Chondrocyte (in vitro differentiated cells): ENCODE measurements around the gene UNC5B. TPM values are rescaled to one million over a fixed set of nuclear protein-coding genes. Genes with fewer than 3 reads are reported as not detected.

Source experiments
- DNase-seq: peaks from one replicate; pipeline ENCODE4 v3.0.0; 2021; ENCODE audit warnings: mixed read lengths, low spot score
- H3K27ac Mint-ChIP-seq: one replicate; pipeline ENCODE4 v1.8.0; 2021; ENCODE audit warnings: mild to moderate bottlenecking, moderate library complexity, mixed read lengths; ENCODE audit not compliant: unreplicated experiment
- H3K27me3 Mint-ChIP-seq: 2 replicates; pipeline ENCODE4 v1.8.0; 2021; ENCODE audit warnings: low read depth, mixed read lengths
- H3K36me3 Mint-ChIP-seq: 2 replicates; pipeline ENCODE4 v1.8.0; 2021; ENCODE audit warnings: low read depth, mixed read lengths
- H3K4me1 Mint-ChIP-seq: 2 replicates; pipeline ENCODE4 v1.8.0; 2021; ENCODE audit warnings: low read depth, mild to moderate bottlenecking, mixed read lengths
- H3K4me3 Mint-ChIP-seq: one replicate; pipeline ENCODE4 v1.8.0; 2021; ENCODE audit warnings: mild to moderate bottlenecking, moderate library complexity, mixed read lengths; ENCODE audit not compliant: unreplicated experiment
- H3K9me3 Mint-ChIP-seq: 2 replicates; pipeline ENCODE4 v1.8.0; 2021; ENCODE audit warnings: low read depth, mixed read lengths
- total RNA-seq: library from RNA; stranded (reverse); gene quantifications from 3 replicates; pipeline ENCODE4 v1.2.1, GENCODE V29; 2021
- TF ChIP-seq, protein P1 (sequence below): fragments of 200-600 bp; sonication (generic); IDR thresholded peaks from 2 replicates; pipeline ENCODE4 v1.5.0; 2021; ENCODE audit warnings: antibody characterized with exemption, mild to moderate bottlenecking, moderate library complexity

The UNC5B gene
- total RNA-seq, 1 donor from 2014 or later: 57.9 TPM

DNA sequence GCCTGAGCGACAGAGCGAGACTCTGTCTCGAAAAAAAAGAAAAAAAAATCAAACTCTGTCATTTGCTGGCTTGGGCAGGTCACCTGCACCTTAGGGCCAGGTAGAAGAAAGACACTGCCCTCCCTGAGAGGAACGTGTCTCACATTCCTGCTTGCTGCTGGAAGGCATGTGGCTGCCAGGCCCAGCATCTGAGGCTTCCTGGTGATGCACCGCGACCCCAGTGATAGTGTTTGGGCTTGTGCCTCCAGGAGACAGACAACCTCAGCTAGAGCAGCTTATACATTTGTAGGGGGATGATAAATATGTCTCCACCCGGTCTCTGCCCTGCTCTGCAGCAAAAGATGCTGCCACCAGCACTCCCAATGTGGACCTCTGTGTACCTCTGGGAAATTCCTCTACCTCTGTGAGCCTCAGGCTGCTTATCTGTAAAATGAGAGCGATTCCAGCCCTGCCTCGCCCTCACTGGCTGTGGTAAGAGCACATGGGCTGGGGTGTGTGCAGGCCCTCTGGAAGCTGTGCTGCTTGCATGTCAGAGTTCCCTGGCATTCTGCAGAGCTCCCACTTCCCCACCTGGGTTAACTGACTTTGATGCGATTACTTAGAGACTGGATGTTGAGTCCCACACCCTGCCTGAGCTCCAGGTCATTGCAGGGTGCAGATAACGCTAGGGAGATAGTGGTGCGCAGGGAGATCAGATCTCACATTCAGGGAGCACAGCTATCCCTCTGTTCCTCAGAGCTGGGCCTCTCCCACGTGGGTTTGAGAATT is 126.5 kb downstream of the UNC5B start:
- Mint-ChIP-seq H3K27me3 (peaks cover 4% of the 10 kb centered on the region), H3K4me1 (no peaks in the 10 kb centered on the region), H3K36me3 (peaks cover 3% of the 10 kb centered on the region), H3K9me3 (no peaks in the 10 kb centered on the region), H3K27ac (no peak overlapping the region), H3K4me3 (no peak overlapping the region)
- no peak for DNase-seq
- TF ChIP-seq, protein P1, sequence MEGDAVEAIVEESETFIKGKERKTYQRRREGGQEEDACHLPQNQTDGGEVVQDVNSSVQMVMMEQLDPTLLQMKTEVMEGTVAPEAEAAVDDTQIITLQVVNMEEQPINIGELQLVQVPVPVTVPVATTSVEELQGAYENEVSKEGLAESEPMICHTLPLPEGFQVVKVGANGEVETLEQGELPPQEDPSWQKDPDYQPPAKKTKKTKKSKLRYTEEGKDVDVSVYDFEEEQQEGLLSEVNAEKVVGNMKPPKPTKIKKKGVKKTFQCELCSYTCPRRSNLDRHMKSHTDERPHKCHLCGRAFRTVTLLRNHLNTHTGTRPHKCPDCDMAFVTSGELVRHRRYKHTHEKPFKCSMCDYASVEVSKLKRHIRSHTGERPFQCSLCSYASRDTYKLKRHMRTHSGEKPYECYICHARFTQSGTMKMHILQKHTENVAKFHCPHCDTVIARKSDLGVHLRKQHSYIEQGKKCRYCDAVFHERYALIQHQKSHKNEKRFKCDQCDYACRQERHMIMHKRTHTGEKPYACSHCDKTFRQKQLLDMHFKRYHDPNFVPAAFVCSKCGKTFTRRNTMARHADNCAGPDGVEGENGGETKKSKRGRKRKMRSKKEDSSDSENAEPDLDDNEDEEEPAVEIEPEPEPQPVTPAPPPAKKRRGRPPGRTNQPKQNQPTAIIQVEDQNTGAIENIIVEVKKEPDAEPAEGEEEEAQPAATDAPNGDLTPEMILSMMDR: no peak

DNA sequence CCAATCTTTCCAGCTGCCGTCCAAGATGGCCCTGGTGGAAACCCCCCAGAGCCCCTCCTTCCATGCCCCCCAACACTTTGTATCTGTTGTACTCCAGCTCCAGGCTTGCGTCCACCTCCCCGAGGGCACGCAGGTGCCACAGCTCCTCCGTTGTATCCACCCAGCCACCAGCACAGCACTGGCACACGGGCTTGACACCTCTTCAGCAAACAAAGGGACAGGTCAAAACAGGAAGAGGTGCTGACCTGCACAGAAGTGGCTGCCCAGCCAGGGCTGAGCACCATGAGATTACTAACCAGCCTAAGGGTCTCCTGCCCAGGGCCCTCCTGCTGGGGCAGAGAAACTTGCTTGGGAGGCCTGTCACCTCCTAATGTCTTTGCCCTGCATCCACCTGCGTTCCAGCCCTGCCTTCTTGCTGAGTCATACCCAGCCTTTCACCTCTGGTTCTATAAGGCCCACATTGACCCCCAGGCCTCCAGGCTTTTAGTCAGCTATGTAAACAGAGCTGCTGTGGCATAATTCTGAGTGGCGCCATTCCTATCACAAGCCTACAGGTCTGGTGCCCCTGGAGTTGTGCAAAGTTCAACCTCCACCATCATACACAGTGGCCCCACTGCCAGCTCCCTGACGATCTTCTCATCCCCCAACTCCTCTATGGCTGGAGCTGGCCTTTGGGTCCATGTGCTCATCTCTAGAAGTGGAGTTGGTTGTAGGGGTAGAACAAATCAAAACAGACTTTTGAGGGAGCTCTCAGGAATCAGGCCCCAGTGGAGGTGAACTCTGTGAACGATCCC is 127.6 kb downstream of the UNC5B start:
- TF ChIP-seq, protein P1: no peak
- Mint-ChIP-seq H3K27me3 (peaks cover 4% of the 10 kb centered on the region), H3K27ac (no peak overlapping the region), H3K36me3 (peaks cover 3% of the 10 kb centered on the region), H3K4me1 (no peaks in the 10 kb centered on the region), H3K9me3 (no peaks in the 10 kb centered on the region), H3K4me3 (no peak overlapping the region)
- no peak for DNase-seq

DNA sequence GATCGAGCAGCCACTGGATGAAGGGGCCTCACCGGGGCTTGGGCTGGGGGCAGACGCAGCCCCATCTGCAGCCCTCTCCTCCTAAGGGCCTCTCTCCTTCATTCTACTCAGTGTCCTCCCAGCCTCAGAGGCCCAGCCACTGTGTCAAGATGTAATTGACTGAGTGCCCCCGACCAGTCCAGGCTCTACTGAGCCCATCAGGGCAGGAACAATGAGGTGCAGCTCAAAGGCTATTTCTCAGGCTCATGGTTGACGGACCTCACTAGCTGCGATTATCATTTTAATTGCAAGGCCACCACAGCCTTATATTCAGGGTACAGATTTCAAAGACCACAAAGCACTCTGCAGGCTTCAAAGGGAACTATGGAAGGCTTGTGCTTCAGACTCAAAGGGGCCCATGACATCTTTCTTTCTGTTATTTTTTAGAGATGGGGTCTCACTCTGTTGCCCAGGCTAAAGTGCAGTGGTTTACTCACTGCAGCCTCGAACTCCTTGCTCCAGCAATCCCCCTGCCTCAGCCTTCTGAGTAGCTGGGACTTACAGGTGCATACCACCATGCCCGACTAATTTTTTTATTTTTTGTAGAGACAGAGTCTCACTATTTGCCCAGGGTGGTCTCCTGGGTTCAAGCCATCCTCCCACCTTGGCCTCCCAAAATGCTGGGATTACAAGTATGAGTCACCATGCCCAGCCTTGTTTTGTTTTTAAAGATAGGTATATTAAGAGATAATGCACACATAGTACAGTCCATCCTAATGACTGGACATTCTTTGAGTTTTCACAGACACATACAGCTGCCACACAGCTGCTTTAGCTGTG is 130.4 kb downstream of the UNC5B start:
- H3K4me3 Mint-ChIP-seq: no peak overlapping the region
- H3K27ac Mint-ChIP-seq: no peak overlapping the region

DNA sequence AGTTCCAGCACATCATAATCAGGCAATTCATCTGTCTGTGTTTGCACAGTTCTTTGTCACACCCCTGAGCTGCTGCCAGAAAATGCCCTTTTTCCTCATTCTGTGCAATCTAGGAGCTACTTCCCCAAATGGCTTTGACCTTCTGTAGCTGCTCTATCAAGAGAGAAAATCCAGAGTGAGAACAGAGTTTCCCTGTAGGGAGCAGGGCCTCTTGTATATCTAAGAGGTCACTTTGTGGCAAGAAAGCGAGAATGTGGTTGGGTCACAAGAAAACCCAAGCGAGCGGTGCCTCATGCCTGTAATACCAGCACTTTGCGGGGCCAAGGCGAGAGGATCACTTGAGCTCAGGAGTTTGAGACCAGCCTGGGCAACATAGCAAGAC is 131.0 kb downstream of the UNC5B start:
- Mint-ChIP-seq H3K9me3 (no peaks in the 10 kb centered on the region), H3K27me3 (peaks cover 7% of the 10 kb centered on the region), H3K4me3 (no peak overlapping the region), H3K4me1 (no peaks in the 10 kb centered on the region), H3K36me3 (peaks cover 2% of the 10 kb centered on the region), H3K27ac (no peak overlapping the region)
- TF ChIP-seq, protein P1: no peak
- DNase-seq: no peak

More for the DNA sequence above, 130.4 kb downstream of the UNC5B start:
- no peaks in the 10 kb centered on the region for H3K9me3 Mint-ChIP-seq
- DNase-seq: no peak
- H3K4me1 Mint-ChIP-seq: no peaks in the 10 kb centered on the region
- peaks cover 7% of the 10 kb centered on the region for H3K27me3 Mint-ChIP-seq
- TF ChIP-seq, protein P1: no peak
- peaks cover 2% of the 10 kb centered on the region for H3K36me3 Mint-ChIP-seq
